ENCODE data around the gene GBP4. TPM values are rescaled to one million over a fixed set of nuclear protein-coding genes. Genes with fewer than 3 reads are reported as not detected.
"Not testable (repeated sequence)": the region's sequence is repeated elsewhere in the genome, so short reads cannot be mapped to it uniquely, and the experiment has no call there.

GBP4 gene, protein sequence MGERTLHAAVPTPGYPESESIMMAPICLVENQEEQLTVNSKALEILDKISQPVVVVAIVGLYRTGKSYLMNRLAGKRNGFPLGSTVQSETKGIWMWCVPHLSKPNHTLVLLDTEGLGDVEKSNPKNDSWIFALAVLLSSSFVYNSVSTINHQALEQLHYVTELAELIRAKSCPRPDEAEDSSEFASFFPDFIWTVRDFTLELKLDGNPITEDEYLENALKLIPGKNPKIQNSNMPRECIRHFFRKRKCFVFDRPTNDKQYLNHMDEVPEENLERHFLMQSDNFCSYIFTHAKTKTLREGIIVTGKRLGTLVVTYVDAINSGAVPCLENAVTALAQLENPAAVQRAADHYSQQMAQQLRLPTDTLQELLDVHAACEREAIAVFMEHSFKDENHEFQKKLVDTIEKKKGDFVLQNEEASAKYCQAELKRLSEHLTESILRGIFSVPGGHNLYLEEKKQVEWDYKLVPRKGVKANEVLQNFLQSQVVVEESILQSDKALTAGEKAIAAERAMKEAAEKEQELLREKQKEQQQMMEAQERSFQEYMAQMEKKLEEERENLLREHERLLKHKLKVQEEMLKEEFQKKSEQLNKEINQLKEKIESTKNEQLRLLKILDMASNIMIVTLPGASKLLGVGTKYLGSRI
- 10 to 100 TPM; 40.3 to 71.7 (median 53.2) TPM for total RNA-seq

DNA sequence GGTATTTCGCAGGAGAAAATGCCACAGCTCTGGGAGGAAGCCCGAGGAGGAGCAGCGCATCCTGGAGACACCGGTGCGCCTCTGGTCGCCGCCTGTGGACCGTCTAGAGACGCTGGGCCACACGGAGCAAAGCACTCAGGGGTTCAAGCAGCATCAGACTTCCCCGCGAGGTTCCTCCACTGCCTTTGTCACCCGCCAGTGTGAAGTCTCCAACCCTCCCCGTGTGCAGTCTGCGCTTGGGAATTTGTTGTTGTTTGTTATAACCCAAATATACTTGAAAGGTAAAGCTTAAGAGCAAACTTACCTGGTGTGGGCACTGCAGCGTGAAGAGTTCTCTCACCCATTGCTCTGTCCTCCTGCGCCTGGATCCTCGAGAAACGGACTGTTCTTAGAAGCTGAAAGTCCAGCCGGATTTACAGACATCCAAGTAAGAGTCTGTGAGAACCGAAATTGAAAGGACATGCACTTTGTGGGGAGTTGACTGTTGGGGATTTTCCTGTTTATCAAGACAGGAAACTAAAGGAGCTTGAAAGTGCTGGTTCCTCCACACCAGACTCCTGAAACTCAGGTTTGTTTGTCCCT is at the start of gene GBP4:
TSS of gene GBP4 (minus strand) at position 452 of the 582 bp plus-strand sequence. CDS start at position 344, 108 bp downstream.
- peak; percentile 38 for DNase-seq
- Mint-ChIP-seq H3K36me3 (ENCODE audit: insufficient read depth) (peaks cover 34% of the 10 kb centered on the region), H3K4me1 (ENCODE audit: low read depth) (peaks cover 83% of the 10 kb centered on the region), H3K4me3 (peak within 1 kb of the TSS; percentile 87), H3K9me3 (peaks cover 3% of the 10 kb centered on the region), H3K27me3 (ENCODE audit: low read depth) (no peaks in the 10 kb centered on the region)
- peak; percentile 66 to 68 for ATAC-seq

DNA sequence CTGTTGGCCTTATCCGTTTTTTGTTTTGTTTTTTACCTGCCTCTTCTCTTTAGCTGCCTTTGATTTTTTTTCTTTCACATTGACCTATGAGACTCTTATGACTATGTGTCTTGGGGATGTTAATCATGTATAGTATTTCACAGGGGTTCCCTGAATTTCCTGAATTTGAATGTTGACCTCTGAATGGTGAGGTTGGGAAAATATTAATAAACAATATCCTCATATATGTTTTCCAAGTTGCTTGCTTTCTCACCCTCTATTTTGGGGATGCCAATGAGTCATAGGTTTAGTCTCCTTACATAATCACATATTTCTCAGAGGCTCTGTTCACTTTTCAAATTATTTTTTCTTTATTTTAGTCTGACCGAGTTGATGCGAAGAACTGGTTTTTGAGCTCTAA is 44.3 kb upstream of the GBP4 start:
- peaks cover 36% of the 10 kb centered on the region for H3K36me3 Mint-ChIP-seq (ENCODE audit: insufficient read depth)

DNA sequence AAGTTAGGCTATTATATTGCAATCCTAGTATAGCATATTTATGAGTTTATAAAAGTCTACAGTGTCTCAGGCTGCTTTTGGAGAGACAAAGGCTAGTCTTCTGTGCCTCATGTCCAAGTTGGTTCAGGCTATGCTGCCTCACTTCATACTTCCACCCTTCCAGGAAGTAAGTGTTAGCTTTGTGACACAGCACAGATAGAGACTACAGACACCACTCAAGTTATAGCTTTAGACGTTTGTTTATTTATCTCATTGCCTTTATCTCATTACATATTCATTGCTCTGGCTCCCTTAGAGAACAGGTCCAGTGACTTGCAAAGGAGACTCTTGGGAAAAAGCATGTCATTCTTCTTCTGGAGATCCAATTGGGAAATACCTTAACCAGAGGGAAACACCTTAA is 22.6 kb upstream of the GBP4 start:
- Mint-ChIP-seq H3K36me3 (ENCODE audit: insufficient read depth) (peaks cover 10% of the 10 kb centered on the region), H3K4me3 (no peak overlapping the region), H3K27me3 (ENCODE audit: low read depth) (no peaks in the 10 kb centered on the region), H3K4me1 (ENCODE audit: low read depth) (no peaks in the 10 kb centered on the region), H3K9me3 (peaks cover 9% of the 10 kb centered on the region)
- ATAC-seq (no peak), DNase-seq (no peak)

More for the DNA sequence above, 44.3 kb upstream of the GBP4 start:
- H3K9me3 Mint-ChIP-seq, result peaks cover 14% of the 10 kb centered on the region
- no peak for ATAC-seq
- no peak for DNase-seq
- H3K27me3 Mint-ChIP-seq (ENCODE audit: low read depth), result no peaks in the 10 kb centered on the region
- H3K4me1 Mint-ChIP-seq (ENCODE audit: low read depth), result peaks cover 8% of the 10 kb centered on the region
- H3K4me3 Mint-ChIP-seq, result no peak overlapping the region

DNA sequence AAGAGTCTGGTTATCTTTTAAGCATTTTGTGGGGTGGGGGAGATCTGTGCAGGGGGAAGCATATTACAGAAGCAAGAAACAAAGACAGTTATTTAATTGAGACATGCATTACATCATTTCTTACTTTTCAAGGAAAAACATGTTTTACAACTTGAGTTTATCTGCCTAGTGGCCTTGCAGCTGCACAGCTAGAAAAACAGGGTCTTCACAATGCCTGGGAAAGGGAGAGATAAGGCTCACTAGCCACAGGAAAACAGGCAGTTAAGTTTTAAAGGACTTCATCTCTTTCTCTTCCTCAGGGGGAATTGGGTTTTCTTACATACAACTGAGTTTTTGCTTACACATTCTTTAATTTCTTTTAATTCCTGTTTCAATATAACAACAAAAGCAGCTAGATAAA is 21.1 kb upstream of the GBP4 start:
- not testable (repeated sequence) for H3K36me3 Mint-ChIP-seq (ENCODE audit: insufficient read depth); H3K4me1 Mint-ChIP-seq (ENCODE audit: low read depth); H3K4me3 Mint-ChIP-seq; ATAC-seq; H3K9me3 Mint-ChIP-seq; H3K27me3 Mint-ChIP-seq (ENCODE audit: low read depth); DNase-seq

DNA sequence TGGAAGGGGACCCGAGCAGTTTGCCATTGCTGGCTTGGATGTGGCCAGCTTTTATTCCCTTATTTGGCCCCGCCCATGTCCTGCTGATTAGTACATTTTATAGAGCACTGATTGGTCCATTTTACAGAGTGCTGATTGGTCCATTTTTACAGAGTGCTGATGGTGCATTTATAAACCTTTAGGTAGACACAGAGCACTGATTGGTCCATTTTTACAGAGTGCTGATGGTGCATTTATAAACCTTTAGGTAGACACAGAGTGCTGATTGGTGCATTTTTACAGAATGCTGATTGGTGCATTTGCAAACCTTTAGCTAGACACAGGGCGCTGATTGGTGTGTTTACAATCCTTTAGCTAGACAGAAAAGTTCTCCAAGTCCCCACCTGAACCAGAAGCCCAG is 20.2 kb upstream of the GBP4 start:
- not testable (repeated sequence) for DNase-seq; H3K27me3 Mint-ChIP-seq (ENCODE audit: low read depth); ATAC-seq; H3K36me3 Mint-ChIP-seq (ENCODE audit: insufficient read depth); H3K4me1 Mint-ChIP-seq (ENCODE audit: low read depth); H3K9me3 Mint-ChIP-seq; H3K4me3 Mint-ChIP-seq

DNA sequence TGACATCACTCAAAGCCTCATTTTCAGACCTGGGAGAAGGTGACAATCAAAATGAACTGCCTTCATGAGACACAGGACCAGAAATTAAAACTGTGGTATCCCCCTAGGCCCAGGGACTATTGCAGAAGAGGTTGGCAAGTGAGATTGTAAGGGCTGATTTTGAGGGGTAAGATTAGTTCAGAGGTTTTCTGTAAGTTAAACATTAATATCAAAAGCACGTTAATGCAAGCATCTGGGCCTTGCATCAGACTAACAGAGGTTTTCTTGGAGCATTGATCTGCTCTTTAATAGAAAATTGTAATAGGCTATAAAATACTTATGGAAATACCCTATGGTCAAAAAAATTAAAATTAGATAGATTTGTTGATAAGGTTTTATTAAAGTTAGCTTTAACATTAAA is 14.6 kb upstream of the GBP4 start:
- H3K36me3 Mint-ChIP-seq (ENCODE audit: insufficient read depth), result peaks cover 14% of the 10 kb centered on the region
- H3K4me1 Mint-ChIP-seq (ENCODE audit: low read depth), result no peaks in the 10 kb centered on the region

DNA sequence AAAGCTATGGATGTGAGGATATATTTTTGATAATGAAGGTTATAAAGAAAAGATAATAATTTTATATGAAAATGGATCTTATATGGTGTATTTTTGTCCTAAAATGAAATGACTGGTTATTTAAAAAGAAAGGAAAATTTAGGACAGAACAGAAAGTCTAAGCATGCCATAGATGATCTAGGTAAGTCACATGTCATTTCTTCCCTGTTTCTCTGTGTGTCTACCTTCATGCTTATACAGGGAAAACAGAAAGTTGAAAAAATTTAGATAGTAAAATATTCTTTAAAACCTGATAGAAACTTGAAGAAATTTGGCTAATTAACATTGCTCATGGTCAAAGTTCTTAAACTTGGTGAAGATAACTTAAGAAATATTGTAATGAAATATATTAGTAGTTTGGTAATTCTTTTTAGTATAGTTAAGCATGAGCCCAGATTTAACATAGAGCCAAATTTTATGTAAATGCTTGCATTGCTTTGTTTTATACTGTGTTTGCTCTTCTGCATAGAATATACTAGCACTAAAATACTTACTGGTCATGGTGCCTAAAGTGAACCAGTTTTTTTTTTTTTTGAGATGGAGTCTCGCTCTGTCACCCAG is 12.4 kb upstream of the GBP4 start:
- Mint-ChIP-seq H3K4me1 (ENCODE audit: low read depth) (no peaks in the 10 kb centered on the region), H3K36me3 (ENCODE audit: insufficient read depth) (peaks cover 19% of the 10 kb centered on the region), H3K9me3 (peaks cover 16% of the 10 kb centered on the region), H3K4me3 (no peak overlapping the region), H3K27me3 (ENCODE audit: low read depth) (no peaks in the 10 kb centered on the region)
- DNase-seq, result no peak
- ATAC-seq, result no peak

More for the DNA sequence above, 14.6 kb upstream of the GBP4 start:
- no peak for ATAC-seq
- H3K9me3 Mint-ChIP-seq, result peaks cover 18% of the 10 kb centered on the region
- H3K4me3 Mint-ChIP-seq, result no peak overlapping the region
- no peak for DNase-seq
- no peaks in the 10 kb centered on the region for H3K27me3 Mint-ChIP-seq (ENCODE audit: low read depth)

DNA sequence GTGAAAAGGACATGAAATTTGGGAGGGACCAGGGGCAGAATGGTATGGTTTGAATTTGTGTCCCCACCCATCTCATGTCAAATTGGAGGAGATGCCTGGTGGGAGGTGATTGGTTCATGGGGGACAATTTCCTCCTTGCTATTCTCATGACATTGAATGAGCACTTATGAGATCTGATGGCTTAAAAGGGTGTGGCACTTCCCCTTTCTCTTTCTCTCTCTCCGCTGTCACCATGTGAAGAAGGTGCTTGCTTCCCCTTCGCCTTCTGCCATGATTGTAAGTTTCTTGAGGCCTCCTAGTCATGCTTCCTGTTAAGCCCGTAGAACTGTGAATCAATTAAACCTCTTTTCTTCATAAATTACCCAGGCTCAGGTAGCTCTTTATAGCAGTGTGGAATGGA is 7.6 kb upstream of the GBP4 start:
- ATAC-seq (no peak), DNase-seq (no peak)
- H3K9me3 Mint-ChIP-seq, result peaks cover 28% of the 10 kb centered on the region
- peaks cover 22% of the 10 kb centered on the region for H3K4me1 Mint-ChIP-seq (ENCODE audit: low read depth)
- H3K36me3 Mint-ChIP-seq (ENCODE audit: insufficient read depth), result peaks cover 36% of the 10 kb centered on the region
- no peaks in the 10 kb centered on the region for H3K27me3 Mint-ChIP-seq (ENCODE audit: low read depth)
- no peak overlapping the region for H3K4me3 Mint-ChIP-seq

DNA sequence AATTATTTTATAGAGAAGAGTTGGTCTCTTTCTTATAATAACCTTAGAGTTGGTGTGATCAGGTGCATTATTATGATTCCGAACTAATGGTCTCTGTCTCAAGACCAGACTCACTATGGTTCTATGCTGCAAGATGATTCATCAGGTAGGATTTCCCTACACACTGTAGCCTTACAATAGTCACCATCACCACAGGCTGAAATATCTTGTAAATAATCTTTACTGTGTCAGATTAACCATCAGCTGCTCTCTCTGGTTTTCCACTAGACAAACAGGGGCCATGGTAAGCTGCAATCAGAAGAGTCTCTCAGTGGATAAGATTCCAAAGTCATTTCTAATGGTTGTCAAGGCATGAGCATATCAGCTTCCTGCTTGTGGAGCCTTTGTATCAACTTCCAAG is 4.4 kb upstream of the GBP4 start:
- Mint-ChIP-seq H3K4me3 (no peak overlapping the region), H3K27me3 (ENCODE audit: low read depth) (no peaks in the 10 kb centered on the region), H3K9me3 (peaks cover 16% of the 10 kb centered on the region), H3K4me1 (ENCODE audit: low read depth) (peaks cover 44% of the 10 kb centered on the region), H3K36me3 (ENCODE audit: insufficient read depth) (peaks cover 27% of the 10 kb centered on the region)
- no peak for DNase-seq
- ATAC-seq, result no peak

DNA sequence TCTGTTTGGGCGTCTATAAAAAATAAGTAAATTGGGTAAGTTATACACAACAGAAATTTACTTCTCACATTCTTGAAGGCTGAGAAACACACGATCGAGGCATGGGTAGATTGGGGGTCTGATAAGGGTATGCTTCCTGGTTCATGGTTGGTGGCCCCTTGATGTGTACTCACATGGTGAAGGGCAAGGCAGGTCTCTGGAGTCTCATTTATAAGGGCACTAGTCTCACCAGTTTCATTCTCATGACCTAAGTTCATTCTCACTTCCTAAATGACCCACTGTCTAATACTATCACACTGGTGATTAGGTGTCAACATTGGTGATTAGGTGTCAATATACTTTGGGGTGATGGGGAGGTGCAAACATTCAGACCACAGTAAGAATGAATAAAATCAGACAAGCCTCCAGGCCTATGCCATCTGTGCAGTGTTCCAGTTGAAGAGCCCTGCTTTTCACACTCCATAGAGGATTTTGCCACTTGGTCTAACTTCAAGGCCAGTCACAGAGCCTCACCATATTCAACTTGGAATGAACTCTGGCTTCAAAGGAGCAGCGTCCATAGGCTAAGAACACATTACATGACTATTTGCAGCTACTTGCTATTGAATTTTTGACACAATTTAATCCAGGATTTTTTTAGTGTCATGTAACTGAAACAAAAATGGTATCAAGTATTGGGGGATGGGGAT is 2.5 kb upstream of the GBP4 start:
- ATAC-seq (no peak), DNase-seq (no peak)
- Mint-ChIP-seq H3K27me3 (ENCODE audit: low read depth) (no peaks in the 10 kb centered on the region), H3K4me3 (peak overlapping the region; percentile 87), H3K36me3 (ENCODE audit: insufficient read depth) (peaks cover 27% of the 10 kb centered on the region), H3K4me1 (ENCODE audit: low read depth) (peaks cover 57% of the 10 kb centered on the region), H3K9me3 (peaks cover 12% of the 10 kb centered on the region)

DNA sequence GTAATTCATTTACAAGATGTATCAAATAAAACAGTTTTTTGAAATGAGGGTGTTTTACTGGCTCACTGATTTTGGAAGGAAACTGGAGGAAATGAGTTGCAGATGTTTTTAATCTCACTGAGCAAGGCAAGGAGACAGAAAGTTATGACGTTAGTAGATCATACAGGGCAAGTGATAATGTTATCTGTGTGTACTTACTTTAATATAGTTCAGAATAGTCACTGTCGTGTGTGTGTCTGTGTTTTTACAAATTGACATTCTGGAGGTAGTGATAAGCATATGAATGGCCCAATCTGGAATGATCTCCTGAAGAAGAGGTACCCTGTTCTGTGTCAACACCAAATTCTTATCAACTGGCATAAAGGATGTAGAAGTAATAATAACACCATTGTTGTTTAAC is 1.9 kb upstream of the GBP4 start:
- DNase-seq, result no peak
- peaks cover 63% of the 10 kb centered on the region for H3K4me1 Mint-ChIP-seq (ENCODE audit: low read depth)
- no peaks in the 10 kb centered on the region for H3K27me3 Mint-ChIP-seq (ENCODE audit: low read depth)
- peak overlapping the region; percentile 87 for H3K4me3 Mint-ChIP-seq
- H3K9me3 Mint-ChIP-seq, result peaks cover 12% of the 10 kb centered on the region
- peaks cover 25% of the 10 kb centered on the region for H3K36me3 Mint-ChIP-seq (ENCODE audit: insufficient read depth)
- peak; percentile 58 to 62 for ATAC-seq

DNA sequence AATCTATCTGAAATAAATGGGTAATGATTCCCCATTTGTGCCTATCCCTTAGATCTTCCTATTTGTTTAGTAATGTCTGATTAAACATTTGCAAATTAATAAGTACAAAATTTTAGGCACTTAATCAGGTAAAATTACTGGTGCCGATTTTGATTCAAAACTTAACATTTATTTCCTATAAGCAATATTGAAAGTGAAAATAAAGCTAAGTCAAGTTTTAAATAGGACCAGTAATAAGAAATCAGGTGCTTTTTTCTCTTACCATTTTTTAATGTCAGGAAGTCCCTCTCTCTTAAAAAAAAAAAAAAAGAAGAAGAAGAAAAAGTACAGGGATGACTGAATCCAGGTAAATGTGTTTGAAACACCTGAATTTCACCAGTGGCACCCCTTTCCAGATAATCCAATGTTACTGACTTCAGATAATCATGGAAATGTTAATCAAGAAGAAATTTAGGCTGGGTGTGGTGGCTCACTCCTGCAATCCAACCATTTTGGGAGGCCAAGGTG is 836 bp upstream of the GBP4 start:
- no peaks in the 10 kb centered on the region for H3K27me3 Mint-ChIP-seq (ENCODE audit: low read depth)
- H3K4me3 Mint-ChIP-seq, result peak overlapping the region; percentile 87
- peaks cover 12% of the 10 kb centered on the region for H3K9me3 Mint-ChIP-seq
- no peak for ATAC-seq
- no peak for DNase-seq
- peaks cover 32% of the 10 kb centered on the region for H3K36me3 Mint-ChIP-seq (ENCODE audit: insufficient read depth)
- H3K4me1 Mint-ChIP-seq (ENCODE audit: low read depth), result peaks cover 74% of the 10 kb centered on the region

DNA sequence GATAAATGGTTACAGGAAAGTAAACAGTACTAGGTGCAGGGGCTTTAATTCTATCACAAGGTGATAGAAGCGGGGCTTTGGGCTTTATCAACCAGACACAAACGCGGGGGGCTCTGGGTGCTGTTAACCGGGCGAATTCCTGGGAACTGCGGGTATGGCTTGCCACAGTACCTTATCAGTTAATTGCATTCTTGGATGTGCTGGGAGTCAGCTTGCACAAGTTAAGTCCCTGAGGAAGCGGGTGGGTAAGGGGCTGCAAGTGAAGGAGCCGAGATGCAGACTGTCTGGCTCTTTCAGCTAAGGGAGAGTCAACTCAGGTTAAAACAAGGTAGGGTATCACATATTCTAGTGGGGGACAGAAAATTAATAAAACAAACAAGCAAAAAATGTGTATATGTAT is 661 bp downstream of the GBP4 start:
- Mint-ChIP-seq H3K4me1 (ENCODE audit: low read depth) (peaks cover 83% of the 10 kb centered on the region), H3K36me3 (ENCODE audit: insufficient read depth) (peaks cover 36% of the 10 kb centered on the region), H3K4me3 (peak overlapping the region; percentile 87), H3K9me3 (no peaks in the 10 kb centered on the region), H3K27me3 (ENCODE audit: low read depth) (no peaks in the 10 kb centered on the region)
- DNase-seq, result no peak
- peak in 1 of 2 donors; percentile 2 for ATAC-seq

DNA sequence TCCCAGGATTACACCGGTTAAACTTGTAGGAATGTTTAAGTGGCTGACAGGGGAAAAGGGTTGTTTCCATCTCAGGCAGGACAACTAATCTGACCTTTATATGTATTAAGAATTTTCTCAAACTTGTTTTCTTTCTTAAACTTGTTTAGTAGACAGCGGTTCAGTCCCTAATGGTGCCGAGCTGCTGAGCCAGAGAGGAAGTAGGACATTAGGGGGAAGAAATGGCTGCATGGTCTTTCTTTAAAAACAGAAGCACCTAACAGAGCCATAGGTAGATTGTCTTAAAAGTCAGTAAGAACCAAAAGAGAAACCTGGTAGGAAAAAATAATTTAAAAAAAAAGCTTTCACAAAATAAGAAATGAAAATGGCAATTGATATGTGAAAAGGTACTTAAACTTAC is 3.3 kb downstream of the GBP4 start:
- H3K4me1 Mint-ChIP-seq (ENCODE audit: low read depth), result peaks cover 66% of the 10 kb centered on the region
- no peaks in the 10 kb centered on the region for H3K9me3 Mint-ChIP-seq
- peak in 1 of 2 donors; percentile 5 for ATAC-seq
- peak overlapping the region; percentile 79 for H3K4me3 Mint-ChIP-seq
- no peaks in the 10 kb centered on the region for H3K27me3 Mint-ChIP-seq (ENCODE audit: low read depth)
- peaks cover 49% of the 10 kb centered on the region for H3K36me3 Mint-ChIP-seq (ENCODE audit: insufficient read depth)
- DNase-seq, result no peak

Data from activated T-cell treated with anti-CD3 and anti-CD28 coated beads, Interleukin-2, amount 50 U/mL, for 4 hours (primary cell).